Spleen (tissue), 7 donors: Measurements from ENCODE around the gene GPR152.

ENCODE experiments used
- POLR2AphosphoS5 ChIP-seq, 3 donors: sonication (generic); formaldehyde crosslinking; IDR thresholded peaks; one replicate each; pipeline ENCODE4 v1.5.1; 2017; ENCODE audit warnings: antibody characterized with exemption in 3 of 3
- TF ChIP-seq, protein P1 (sequence below), 11 experiments: fragments of 200-600 bp in 7 of 11; fragments of 450-650 bp in 4 of 11; sonication (generic) in 4 of 11; IDR thresholded peaks in 8 of 11; conservative IDR thresholded peaks in 3 of 11; 1 replicate in 7 of 11; 2 replicates in 4 of 11; pipeline versions ENCODE4 v1.4.0 to v1.8.0; 2016 to 2021; ENCODE audit warnings: antibody characterized with exemption in 11 of 11, inconsistent platforms in 4 of 11, mild to moderate bottlenecking in 1 of 11
- donor health status: DM: no; HTN: no; CAD: no; lungs with moderate emphysema.
- donor health status: DM: no; HTN: no; CAD: no.
- donor health status: DM: no; HTN: no; CAD: no.

DNA sequence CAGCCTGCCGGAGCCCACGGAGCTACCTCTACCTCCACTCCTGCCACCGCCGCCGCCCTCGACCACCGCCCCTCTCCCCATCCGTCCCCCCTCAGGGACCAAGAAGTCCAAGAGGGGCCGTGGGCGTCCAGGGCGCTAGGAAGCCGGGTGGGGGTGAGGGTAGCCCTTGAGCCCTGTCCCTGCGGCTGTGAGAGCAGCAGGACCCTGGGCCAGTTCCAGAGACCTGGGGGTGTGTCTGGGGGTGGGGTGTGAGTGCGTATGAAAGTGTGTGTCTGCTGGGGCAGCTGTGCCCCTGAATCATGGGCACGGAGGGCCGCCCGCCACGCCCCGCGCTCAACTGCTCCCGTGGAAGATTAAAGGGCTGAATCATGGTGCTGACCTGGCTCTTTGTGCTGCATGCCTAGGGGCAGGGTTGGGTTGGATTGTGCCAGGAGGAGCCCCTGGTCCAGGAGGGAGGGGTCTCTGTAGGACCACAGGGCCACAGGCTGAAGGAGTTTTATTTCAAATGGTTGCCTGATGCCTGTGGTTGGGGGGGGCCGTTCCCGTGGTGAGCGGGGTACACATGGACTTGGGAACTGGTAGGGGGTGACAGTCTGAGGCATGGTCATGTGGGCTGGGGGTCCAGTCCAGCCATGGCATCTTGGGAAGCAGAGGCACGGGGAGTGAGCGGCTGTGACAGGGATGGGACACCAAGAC lies 17.4 kb downstream of the GPR152 start:
- TF ChIP-seq, protein P1, sequence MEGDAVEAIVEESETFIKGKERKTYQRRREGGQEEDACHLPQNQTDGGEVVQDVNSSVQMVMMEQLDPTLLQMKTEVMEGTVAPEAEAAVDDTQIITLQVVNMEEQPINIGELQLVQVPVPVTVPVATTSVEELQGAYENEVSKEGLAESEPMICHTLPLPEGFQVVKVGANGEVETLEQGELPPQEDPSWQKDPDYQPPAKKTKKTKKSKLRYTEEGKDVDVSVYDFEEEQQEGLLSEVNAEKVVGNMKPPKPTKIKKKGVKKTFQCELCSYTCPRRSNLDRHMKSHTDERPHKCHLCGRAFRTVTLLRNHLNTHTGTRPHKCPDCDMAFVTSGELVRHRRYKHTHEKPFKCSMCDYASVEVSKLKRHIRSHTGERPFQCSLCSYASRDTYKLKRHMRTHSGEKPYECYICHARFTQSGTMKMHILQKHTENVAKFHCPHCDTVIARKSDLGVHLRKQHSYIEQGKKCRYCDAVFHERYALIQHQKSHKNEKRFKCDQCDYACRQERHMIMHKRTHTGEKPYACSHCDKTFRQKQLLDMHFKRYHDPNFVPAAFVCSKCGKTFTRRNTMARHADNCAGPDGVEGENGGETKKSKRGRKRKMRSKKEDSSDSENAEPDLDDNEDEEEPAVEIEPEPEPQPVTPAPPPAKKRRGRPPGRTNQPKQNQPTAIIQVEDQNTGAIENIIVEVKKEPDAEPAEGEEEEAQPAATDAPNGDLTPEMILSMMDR (IDR thresholded peaks at IDR 0.05 in 8 of 11, conservative IDR thresholded peaks at IDR 0.05 in 3 of 11): no peak
- TF ChIP-seq POLR2AphosphoS5 (IDR thresholded peaks at IDR 0.05): peak in 1 of 3 donors; percentile 11
